Panc1 (cell line): ENCODE data around the gene CATSPERB.

Experiments
- CTCF ChIP-seq: fragments of 450-650 bp; IDR thresholded peaks from 2 replicates; pipeline ENCODE4 v1.5.1; 2017; ENCODE audit warnings: mild to moderate bottlenecking
- POLR2AphosphoS5 ChIP-seq: IDR thresholded peaks from 2 replicates; pipeline ENCODE4 v1.6.1; 2012; ENCODE audit warnings: mild to moderate bottlenecking, low read depth, low read length, moderate library complexity
- REST ChIP-seq, 2 experiments: IDR thresholded peaks; 2 replicates each; pipeline ENCODE4 v1.6.1; 2011 to 2012; ENCODE audit warnings: low read depth in 2 of 2, control low read depth in 1 of 2, low read length in 1 of 2, mild to moderate bottlenecking in 1 of 2, moderate library complexity in 1 of 2; ENCODE audit not compliant: insufficient read depth in 1 of 2
- SIN3A ChIP-seq: IDR thresholded peaks from 2 replicates; pipeline ENCODE4 v1.6.1; 2012; ENCODE audit warnings: low read depth, mild to moderate bottlenecking, low read length, moderate library complexity, borderline replicate concordance; ENCODE audit not compliant: insufficient read depth

GRCh38 chr14:91770185-91770584 lies 38.3 kb upstream of the CATSPERB start:
- TF ChIP-seq POLR2AphosphoS5 (no peak), CTCF (no peak), SIN3A (no peak), REST (IDR thresholded peaks at IDR 0.05; ENCODE audit: insufficient read depth in 1 of 2, low read depth in 2 of 2, low read length in 1 of 2) (no peak)
